Measurements from ENCODE around the gene SEMA3E. TPM values are rescaled to one million over a fixed set of nuclear protein-coding genes. Genes with fewer than 3 reads are reported as not detected.

The SEMA3E gene
- total RNA-seq, 1 experiment from 2014 or later: 7.3 TPM

- TF ChIP-seq POLR2AphosphoS5 (IDR thresholded peaks at IDR 0.05; ENCODE audit: low read depth, low read length) (no peak), TCF7L2 (IDR thresholded peaks at IDR 0.05; ENCODE audit: low read depth, low read length) (no peak), SIN3A (IDR thresholded peaks at IDR 0.05; ENCODE audit: borderline replicate concordance, insufficient read depth, low read depth, low read length) (no peak), REST (IDR thresholded peaks at IDR 0.05; ENCODE audit: insufficient read depth in 1 of 2, low read depth in 2 of 2, low read length in 1 of 2) (no peak), CTCF (IDR thresholded peaks at IDR 0.05) (no peak)
- Histone ChIP-seq H3K27ac (ENCODE audit: low read length) (no peak overlapping the region), H3K9me3 (ENCODE audit: control insufficient read depth, insufficient read depth, low read depth, low read length) (no peaks in the 10 kb centered on the region), H3K36me3 (ENCODE audit: control insufficient read depth, insufficient read depth, low read length) (no peaks in the 10 kb centered on the region), H3K4me3 (ENCODE audit: low read depth in 2 of 2, low read length in 2 of 2) (no peak overlapping the region), H3K27me3 (ENCODE audit: control insufficient read depth, insufficient read depth, low read length) (no peaks in the 10 kb centered on the region; the same call in 1 of the 2 replicates), H3K4me1 (ENCODE audit: control insufficient read depth, insufficient read depth, low read length) (peaks cover 7% of the 10 kb centered on the region; the same call in 1 of the 2 replicates)
- ChIA-PET POLR2A (no interaction called here), CTCF (no interaction called here)
- no TSS peak for BruUV-seq (replicated peaks)
- DNase-seq (ENCODE audit: low read depth, low spot score): no peak
- intact Hi-C loops (cut with micrococcal nuclease; ENCODE audit: unreplicated experiment): no loop called here
- no peak for ATAC-seq
- in situ Hi-C loops (cut with HindIII; ENCODE audit: low pct_unique_long_range_greater_than_20kb, low sequenced_read_pairs): no loop called here
Measured at GRCh38 chr7:83652481-83652880, 3.5 kb upstream of the SEMA3E start.

GRCh38 chr7:83649701-83650100 is 762 bp upstream of the SEMA3E start:
- no peak overlapping the region for H3K4me3 ChIP-seq (ENCODE audit: low read depth in 2 of 2, low read length in 2 of 2)
- TF ChIP-seq CTCF (IDR thresholded peaks at IDR 0.05): no peak
- no peak for TF ChIP-seq TCF7L2 (IDR thresholded peaks at IDR 0.05; ENCODE audit: low read depth, low read length)
- no peak for TF ChIP-seq POLR2AphosphoS5 (IDR thresholded peaks at IDR 0.05; ENCODE audit: low read depth, low read length)
- no peak for TF ChIP-seq SIN3A (IDR thresholded peaks at IDR 0.05; ENCODE audit: borderline replicate concordance, insufficient read depth, low read depth, low read length)
- no peak for TF ChIP-seq REST (IDR thresholded peaks at IDR 0.05; ENCODE audit: insufficient read depth in 1 of 2, low read depth in 2 of 2, low read length in 1 of 2)
- DNase-seq (ENCODE audit: low read depth, low spot score): no peak
- H3K36me3 ChIP-seq (ENCODE audit: control insufficient read depth, insufficient read depth, low read length): no peaks in the 10 kb centered on the region
- ChIA-PET POLR2A (no interaction called here), CTCF (no interaction called here)
- BruUV-seq (replicated peaks): no TSS peak
- intact Hi-C loops (cut with micrococcal nuclease; ENCODE audit: unreplicated experiment): no loop called here
- H3K4me1 ChIP-seq (ENCODE audit: control insufficient read depth, insufficient read depth, low read length): peaks cover 7% of the 10 kb centered on the region; the same call in 1 of the 2 replicates
- no peak overlapping the region; the same call in 1 of the 2 replicates for H3K27ac ChIP-seq (ENCODE audit: low read length)
- H3K27me3 ChIP-seq (ENCODE audit: control insufficient read depth, insufficient read depth, low read length): peaks cover 2% of the 10 kb centered on the region; the same call in 1 of the 2 replicates
- H3K9me3 ChIP-seq (ENCODE audit: control insufficient read depth, insufficient read depth, low read depth, low read length): no peaks in the 10 kb centered on the region
- in situ Hi-C loops (cut with HindIII; ENCODE audit: low pct_unique_long_range_greater_than_20kb, low sequenced_read_pairs): no loop called here
- no peak for ATAC-seq

Data from Panc1 (cell line).